ENCODE data around the gene CENPU.

- TF ChIP-seq CTCF (IDR thresholded peaks at IDR 0.05 in 8 of 11, conservative IDR thresholded peaks at IDR 0.05 in 3 of 11) (peak; percentile 42 to 79 (median 70)), POLR2A (IDR thresholded peaks at IDR 0.05) (no peak), POLR2AphosphoS5 (IDR thresholded peaks at IDR 0.05) (no peak)
Measured at GRCh38 chr4:184745831-184746795, 12.2 kb upstream of the CENPU start.
